Sigmoid colon (tissue), 4 donors: ENCODE measurements around the gene CHADL.

Source experiments
- EP300 ChIP-seq, 4 donors: sonication (generic); formaldehyde crosslinking; IDR thresholded peaks; one replicate each; pipeline ENCODE4 v1.6.1; 2017; ENCODE audit warnings: antibody characterized with exemption in 4 of 4
- POLR2A ChIP-seq, 2 donors: fragments of 450-650 bp; IDR thresholded peaks; one replicate each; pipeline ENCODE4 v1.6.1; 2016; ENCODE audit warnings: antibody characterized with exemption in 2 of 2, mild to moderate bottlenecking in 2 of 2, moderate library complexity in 2 of 2
- POLR2AphosphoS5 ChIP-seq, 4 donors: sonication (generic); formaldehyde crosslinking; IDR thresholded peaks; one replicate each; pipeline ENCODE4 v1.6.1; 2017; ENCODE audit warnings: antibody characterized with exemption in 4 of 4
- TF ChIP-seq, protein P1 (sequence below), 4 experiments: fragments of 450-650 bp in 3 of 4; fragments of 200-600 bp in 1 of 4; IDR thresholded peaks; one replicate each; pipeline ENCODE4 v1.5.1; 2016 to 2019; ENCODE audit warnings: antibody characterized with exemption in 4 of 4, mild to moderate bottlenecking in 3 of 4, moderate library complexity in 2 of 4

DNA sequence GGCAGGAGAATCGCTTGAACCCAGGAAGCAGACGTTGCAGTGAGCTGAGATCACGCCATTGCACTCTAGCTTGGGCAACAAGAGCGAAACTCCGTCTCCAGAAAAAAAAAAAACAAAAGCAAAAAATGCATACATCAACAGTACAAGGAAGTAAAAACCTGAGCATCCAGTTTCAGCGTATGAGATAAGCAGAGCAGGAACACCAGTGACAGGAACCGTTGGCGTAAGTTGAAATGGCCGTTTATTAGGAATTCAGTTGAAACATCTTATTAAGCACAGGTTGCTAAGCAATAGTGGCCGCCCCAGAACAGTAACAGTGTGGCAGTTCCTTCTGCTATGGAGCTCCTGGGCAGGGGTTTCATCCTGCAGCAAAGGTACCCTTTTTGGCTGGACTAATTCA is 39.6 kb downstream of the CHADL start:
- TF ChIP-seq EP300 (IDR thresholded peaks at IDR 0.05) (no peak), POLR2A (IDR thresholded peaks at IDR 0.05) (no peak), POLR2AphosphoS5 (IDR thresholded peaks at IDR 0.05) (no peak)
- TF ChIP-seq, protein P1, sequence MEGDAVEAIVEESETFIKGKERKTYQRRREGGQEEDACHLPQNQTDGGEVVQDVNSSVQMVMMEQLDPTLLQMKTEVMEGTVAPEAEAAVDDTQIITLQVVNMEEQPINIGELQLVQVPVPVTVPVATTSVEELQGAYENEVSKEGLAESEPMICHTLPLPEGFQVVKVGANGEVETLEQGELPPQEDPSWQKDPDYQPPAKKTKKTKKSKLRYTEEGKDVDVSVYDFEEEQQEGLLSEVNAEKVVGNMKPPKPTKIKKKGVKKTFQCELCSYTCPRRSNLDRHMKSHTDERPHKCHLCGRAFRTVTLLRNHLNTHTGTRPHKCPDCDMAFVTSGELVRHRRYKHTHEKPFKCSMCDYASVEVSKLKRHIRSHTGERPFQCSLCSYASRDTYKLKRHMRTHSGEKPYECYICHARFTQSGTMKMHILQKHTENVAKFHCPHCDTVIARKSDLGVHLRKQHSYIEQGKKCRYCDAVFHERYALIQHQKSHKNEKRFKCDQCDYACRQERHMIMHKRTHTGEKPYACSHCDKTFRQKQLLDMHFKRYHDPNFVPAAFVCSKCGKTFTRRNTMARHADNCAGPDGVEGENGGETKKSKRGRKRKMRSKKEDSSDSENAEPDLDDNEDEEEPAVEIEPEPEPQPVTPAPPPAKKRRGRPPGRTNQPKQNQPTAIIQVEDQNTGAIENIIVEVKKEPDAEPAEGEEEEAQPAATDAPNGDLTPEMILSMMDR (IDR thresholded peaks at IDR 0.05), result no peak
